ENCODE measurements around the gene ROCK2.

GRCh38 chr2:11343368-11343649 is 1.1 kb downstream of the ROCK2 start:
- TF ChIP-seq CTCF (IDR thresholded peaks at IDR 0.05): no peak
- TF ChIP-seq PBX3 (IDR thresholded peaks at IDR 0.05): no peak
- TF ChIP-seq POLR2AphosphoS5 (IDR thresholded peaks at IDR 0.05; ENCODE audit: low read depth, low read length): no peak

All from SK-N-SH (cell line).